ENCODE results near the gene LPP.

The LPP gene

GRCh38 chr3:188137051-188137450 is 16.9 kb upstream of the LPP start:
- no peak overlapping the region for H3K4me3 ChIP-seq (replicated peaks; ENCODE audit: insufficient read depth, low read length)
- no peak overlapping the region for H3K27ac ChIP-seq (replicated peaks)
- peak; percentile 22 to 54 for DNase-seq (ENCODE audit: low read depth in 1 of 2, low spot score in 1 of 2)
- H3K27me3 ChIP-seq (ENCODE audit: insufficient read depth, poor library complexity, severe bottlenecking), result no peaks in the 10 kb centered on the region
- TF ChIP-seq SPI1 (IDR thresholded peaks at IDR 0.05; ENCODE audit: borderline replicate concordance, low read depth) (peak; percentile 60), REST (IDR thresholded peaks at IDR 0.05; ENCODE audit: insufficient replicate concordance, low read depth) (no peak), POLR2AphosphoS5 (IDR thresholded peaks at IDR 0.05; ENCODE audit: low read depth) (no peak), GABPA (IDR thresholded peaks at IDR 0.05; ENCODE audit: low read depth) (no peak), CTCF (IDR thresholded peaks at IDR 0.05; ENCODE audit: insufficient read depth, low read length) (no peak)

GRCh38 chr3:188139466-188139865 is 14.5 kb upstream of the LPP start:
- TF ChIP-seq CTCF (IDR thresholded peaks at IDR 0.05; ENCODE audit: insufficient read depth, low read length) (no peak), POLR2AphosphoS5 (IDR thresholded peaks at IDR 0.05; ENCODE audit: low read depth) (no peak), GABPA (IDR thresholded peaks at IDR 0.05; ENCODE audit: low read depth) (no peak), SPI1 (IDR thresholded peaks at IDR 0.05; ENCODE audit: borderline replicate concordance, low read depth) (no peak)
- no peak for DNase-seq (ENCODE audit: low read depth in 1 of 2, low spot score in 1 of 2)
- Histone ChIP-seq H3K27ac (replicated peaks) (no peak overlapping the region), H3K4me3 (replicated peaks; ENCODE audit: insufficient read depth, low read length) (no peak overlapping the region), H3K27me3 (ENCODE audit: insufficient read depth, poor library complexity, severe bottlenecking) (no peaks in the 10 kb centered on the region)

- no peaks in the 10 kb centered on the region for H3K27me3 ChIP-seq (ENCODE audit: insufficient read depth, poor library complexity, severe bottlenecking)
- no peak for DNase-seq (ENCODE audit: low read depth in 1 of 2, low spot score in 1 of 2)
- no peak overlapping the region for H3K4me3 ChIP-seq (replicated peaks; ENCODE audit: insufficient read depth, low read length)
These were observed 7.7 kb upstream of the LPP start for GRCh38 chr3:188146219-188146618.

More at GRCh38 chr3:188146219-188146618, 7.7 kb upstream of the LPP start:
- TF ChIP-seq CTCF (IDR thresholded peaks at IDR 0.05; ENCODE audit: insufficient read depth, low read length) (no peak), REST (IDR thresholded peaks at IDR 0.05; ENCODE audit: insufficient replicate concordance, low read depth) (no peak), SPI1 (IDR thresholded peaks at IDR 0.05; ENCODE audit: borderline replicate concordance, low read depth) (no peak), GABPA (IDR thresholded peaks at IDR 0.05; ENCODE audit: low read depth) (no peak), POLR2AphosphoS5 (IDR thresholded peaks at IDR 0.05; ENCODE audit: low read depth) (no peak)
- H3K27ac ChIP-seq (replicated peaks), result no peak overlapping the region
